NCI-H2227 treated with DMSO at 0.1 percent for 48 hours (cell line): ENCODE results near the gene INPPL1.

ENCODE experiments used
- DNase-seq: peaks from one replicate; lab custom pipeline; 2025; lab: John Stamatoyannopoulos, UW

Gene INPPL1

DNA sequence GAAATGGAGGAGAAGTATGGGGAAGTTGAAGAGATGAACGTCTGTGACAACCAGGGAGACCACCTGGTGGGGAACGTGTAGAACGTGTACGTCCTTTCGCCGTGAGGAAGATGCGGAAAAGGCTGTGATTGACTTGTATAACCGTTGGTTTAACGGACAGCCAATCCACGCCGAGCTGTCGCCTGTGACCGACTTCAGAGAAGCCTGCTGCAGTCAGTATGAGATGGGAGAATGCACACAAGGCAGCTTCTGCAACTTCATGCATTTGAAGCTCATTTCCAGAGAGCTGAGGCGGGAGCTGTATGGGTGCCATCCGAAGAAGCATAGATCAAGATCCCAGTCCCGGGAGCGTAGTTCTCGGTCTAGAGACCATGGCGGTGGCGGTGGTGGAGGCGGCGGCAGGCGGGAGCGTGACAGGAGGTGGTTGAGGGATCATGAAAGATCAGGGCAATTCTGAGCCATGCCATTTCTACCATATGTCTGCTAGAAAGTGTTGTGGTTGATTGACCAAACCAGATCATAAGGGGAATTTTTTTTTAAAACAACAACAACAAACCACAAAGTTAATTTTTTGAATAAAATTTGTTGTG, 56.3 kb downstream of the INPPL1 start:
- no peak for DNase-seq

DNA sequence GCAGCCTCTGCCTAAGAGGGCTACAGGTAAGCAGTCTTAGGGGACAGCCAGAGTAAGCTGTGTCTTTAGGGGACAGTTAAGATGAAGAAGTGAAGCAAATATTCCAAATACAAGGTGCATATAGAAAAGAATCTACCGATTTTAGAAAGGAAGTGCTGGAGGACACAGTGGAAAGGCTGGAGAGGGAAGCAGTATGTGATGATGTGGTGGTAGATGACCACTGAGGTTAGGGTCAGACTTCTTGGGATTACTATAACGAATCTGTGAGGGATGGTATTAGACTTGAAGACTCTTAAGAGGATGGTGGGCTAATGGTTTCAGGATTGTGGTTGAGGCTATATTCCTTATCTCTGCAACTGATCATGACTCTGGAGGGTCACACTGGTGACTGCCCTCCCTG, 59.4 kb downstream of the INPPL1 start:
- no peak for DNase-seq

DNA sequence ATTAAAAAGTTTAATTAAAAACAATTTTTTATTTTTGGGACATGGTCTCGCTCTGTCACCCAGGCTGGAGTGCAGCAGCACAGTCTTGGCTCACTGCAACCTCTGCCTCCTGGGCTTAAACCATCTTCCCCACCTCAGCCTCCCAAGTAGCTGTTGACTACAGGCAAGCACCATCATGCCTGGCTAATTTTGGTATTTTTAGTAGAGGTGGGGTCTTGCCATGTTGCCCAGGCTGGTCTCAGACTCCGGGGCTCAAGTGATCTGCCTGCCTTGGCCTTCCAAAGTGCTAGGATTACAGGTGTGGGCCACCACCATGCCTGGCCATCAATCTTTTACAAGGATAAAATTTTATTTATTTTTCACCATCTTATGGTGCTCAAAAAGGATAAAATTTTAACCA, 62.7 kb downstream of the INPPL1 start:
- no peak for DNase-seq
